Measurements from ENCODE around the gene HLA-DPA1.

GRCh38 chr6:33116841-33117711 is 43.6 kb upstream of the HLA-DPA1 start:
- TF ChIP-seq, protein P1, sequence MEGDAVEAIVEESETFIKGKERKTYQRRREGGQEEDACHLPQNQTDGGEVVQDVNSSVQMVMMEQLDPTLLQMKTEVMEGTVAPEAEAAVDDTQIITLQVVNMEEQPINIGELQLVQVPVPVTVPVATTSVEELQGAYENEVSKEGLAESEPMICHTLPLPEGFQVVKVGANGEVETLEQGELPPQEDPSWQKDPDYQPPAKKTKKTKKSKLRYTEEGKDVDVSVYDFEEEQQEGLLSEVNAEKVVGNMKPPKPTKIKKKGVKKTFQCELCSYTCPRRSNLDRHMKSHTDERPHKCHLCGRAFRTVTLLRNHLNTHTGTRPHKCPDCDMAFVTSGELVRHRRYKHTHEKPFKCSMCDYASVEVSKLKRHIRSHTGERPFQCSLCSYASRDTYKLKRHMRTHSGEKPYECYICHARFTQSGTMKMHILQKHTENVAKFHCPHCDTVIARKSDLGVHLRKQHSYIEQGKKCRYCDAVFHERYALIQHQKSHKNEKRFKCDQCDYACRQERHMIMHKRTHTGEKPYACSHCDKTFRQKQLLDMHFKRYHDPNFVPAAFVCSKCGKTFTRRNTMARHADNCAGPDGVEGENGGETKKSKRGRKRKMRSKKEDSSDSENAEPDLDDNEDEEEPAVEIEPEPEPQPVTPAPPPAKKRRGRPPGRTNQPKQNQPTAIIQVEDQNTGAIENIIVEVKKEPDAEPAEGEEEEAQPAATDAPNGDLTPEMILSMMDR (conservative IDR thresholded peaks at IDR 0.05; ENCODE audit: low read length): no peak
- TF ChIP-seq EZH2phosphoT487 (IDR thresholded peaks at IDR 0.05; ENCODE audit: borderline replicate concordance): no peak
